Thoracic aorta (tissue), 2 donors: ENCODE data around the gene BCL7B. TPM values are rescaled to one million over a fixed set of nuclear protein-coding genes. Genes with fewer than 3 reads are reported as not detected.

Source experiments
- ATAC-seq: fragments of 150-250 bp; one replicate; pipeline ENCODE4 v1.8.0; 2017; ENCODE audit warnings: low read depth; ENCODE audit not compliant: insufficient number of reproducible peaks, low FRiP score
- DNase-seq: peaks from one replicate; pipeline ENCODE4 v3.0.0-alpha.2; 2020; ENCODE audit warnings: low spot score
- H3K27ac ChIP-seq, 2 donors: fragments of 200-600 bp; sonication (generic); 1 replicate in 1 of 2; 2 replicates in 1 of 2; pipeline ENCODE4 v1.5.1; 2016; ENCODE audit warnings: mild to moderate bottlenecking in 2 of 2, moderate library complexity in 2 of 2
- H3K27me3 ChIP-seq: fragments of 200-600 bp; sonication (generic); replicated peaks from 2 replicates; pipeline ENCODE4 v1.6.0; 2016; ENCODE audit warnings: mild to moderate bottlenecking; ENCODE audit not compliant: insufficient read depth
- H3K36me3 ChIP-seq: fragments of 200-600 bp; sonication (generic); one replicate; pipeline ENCODE4 v1.5.1; 2016
- H3K4me1 ChIP-seq, 2 donors: fragments of 200-600 bp; sonication (generic); 1 replicate in 1 of 2; 2 replicates in 1 of 2; pipeline versions ENCODE4 v1.5.1 to v1.6.0; 2016; ENCODE audit warnings: low read depth in 2 of 2, mild to moderate bottlenecking in 1 of 2; ENCODE audit not compliant: control insufficient read depth in 1 of 2
- H3K4me3 ChIP-seq: fragments of 200-600 bp; sonication (generic); 2 replicates; pipeline ENCODE4 v1.5.1; 2016; ENCODE audit warnings: mild to moderate bottlenecking
- H3K9me3 ChIP-seq: fragments of 200-600 bp; sonication (generic); 2 replicates; pipeline ENCODE4 v1.5.1; 2016
- total RNA-seq, 2 donors: library from RNA; depleted of rRNA; stranded (reverse); fragments of >200 nt; gene quantifications; one replicate each; pipeline versions ENCODE4 v1.1.0 to v1.2.3, GENCODE V29; 2016
- TF ChIP-seq, protein P1 (sequence below): fragments of 200-600 bp; sonication (generic); IDR thresholded peaks from one replicate; pipeline ENCODE4 v1.5.1; 2019; ENCODE audit warnings: antibody characterized with exemption

The BCL7B gene
- total RNA-seq, 2 donors from 2014 or later = 99.8 to 129 TPM

DNA sequence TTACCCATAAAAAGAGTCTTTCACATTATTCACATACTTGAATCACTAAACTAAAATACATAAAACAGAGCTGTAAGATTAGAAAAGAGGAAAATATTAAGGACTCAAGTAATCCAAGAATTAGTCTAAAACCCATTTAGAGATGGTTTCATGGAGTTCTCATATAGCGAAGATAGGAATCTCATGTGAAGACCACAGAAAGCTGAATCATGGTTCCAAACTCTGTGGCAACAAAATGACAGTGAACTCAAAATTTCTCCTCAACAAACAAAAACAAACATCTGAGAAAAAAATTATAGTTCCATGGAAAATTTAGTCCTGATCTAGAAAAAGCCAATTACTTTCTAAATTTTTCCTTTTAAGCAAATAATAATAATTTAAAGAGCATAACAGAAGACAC, 70.0 kb downstream of the BCL7B start:
- H3K36me3 ChIP-seq = peaks cover 28% of the 10 kb centered on the region
- no peak for ATAC-seq
- no peaks in the 10 kb centered on the region for H3K9me3 ChIP-seq

More for the DNA sequence above, 70.0 kb downstream of the BCL7B start:
- no peaks in the 10 kb centered on the region for H3K4me1 ChIP-seq
- TF ChIP-seq, protein P1, sequence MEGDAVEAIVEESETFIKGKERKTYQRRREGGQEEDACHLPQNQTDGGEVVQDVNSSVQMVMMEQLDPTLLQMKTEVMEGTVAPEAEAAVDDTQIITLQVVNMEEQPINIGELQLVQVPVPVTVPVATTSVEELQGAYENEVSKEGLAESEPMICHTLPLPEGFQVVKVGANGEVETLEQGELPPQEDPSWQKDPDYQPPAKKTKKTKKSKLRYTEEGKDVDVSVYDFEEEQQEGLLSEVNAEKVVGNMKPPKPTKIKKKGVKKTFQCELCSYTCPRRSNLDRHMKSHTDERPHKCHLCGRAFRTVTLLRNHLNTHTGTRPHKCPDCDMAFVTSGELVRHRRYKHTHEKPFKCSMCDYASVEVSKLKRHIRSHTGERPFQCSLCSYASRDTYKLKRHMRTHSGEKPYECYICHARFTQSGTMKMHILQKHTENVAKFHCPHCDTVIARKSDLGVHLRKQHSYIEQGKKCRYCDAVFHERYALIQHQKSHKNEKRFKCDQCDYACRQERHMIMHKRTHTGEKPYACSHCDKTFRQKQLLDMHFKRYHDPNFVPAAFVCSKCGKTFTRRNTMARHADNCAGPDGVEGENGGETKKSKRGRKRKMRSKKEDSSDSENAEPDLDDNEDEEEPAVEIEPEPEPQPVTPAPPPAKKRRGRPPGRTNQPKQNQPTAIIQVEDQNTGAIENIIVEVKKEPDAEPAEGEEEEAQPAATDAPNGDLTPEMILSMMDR = no peak
- H3K27ac ChIP-seq = no peak overlapping the region
- H3K4me3 ChIP-seq = no peak overlapping the region
- no peaks in the 10 kb centered on the region for H3K27me3 ChIP-seq
- no peak for DNase-seq

Other genes with a start within 250 kb of the BCL7B start
- 10 to 100 TPM; 18.4 to 23.3 TPM for gene NSUN5, start 248.9 kb downstream of the BCL7B start, total RNA-seq
- 1 to 10 TPM in 1 of 2 donors, not detected in 1; 1.5 TPM for gene TRIM50, start 229.6 kb downstream of the BCL7B start, total RNA-seq
- not detected for gene FKBP6, start 229.5 kb downstream of the BCL7B start, total RNA-seq
- under 1 TPM in 1 of 2 donors, not detected in 1; 0.41 TPM for gene FZD9, start 123.9 kb downstream of the BCL7B start, total RNA-seq
- 10 to 100 TPM; 43.9 to 65.3 TPM for gene BAZ1B, start 35.4 kb downstream of the BCL7B start, total RNA-seq
- gene TBL2, start 20.9 kb upstream of the BCL7B start, total RNA-seq = 10 to 100 TPM; 17.1 to 31.7 TPM
- 10 to 100 TPM in 1 of 2 donors, 1 to 10 TPM in 1; 6.4 to 36.4 TPM for gene MLXIPL, start 66.8 kb upstream of the BCL7B start, total RNA-seq
- 1 to 10 TPM in 1 of 2 donors, under 1 TPM in 1; 0.92 to 1.2 TPM for gene VPS37D, start 110.1 kb upstream of the BCL7B start, total RNA-seq
- gene DNAJC30, start 125.8 kb upstream of the BCL7B start, total RNA-seq = 1 to 10 TPM; 3.9 to 7.8 TPM
- 10 to 100 TPM; 36.9 to 51.0 TPM for gene BUD23, start 125.9 kb upstream of the BCL7B start, total RNA-seq
- 10 to 100 TPM; 10.3 to 16.8 TPM for gene STX1A, start 162.0 kb upstream of the BCL7B start, total RNA-seq
- gene ABHD11, start 181.1 kb upstream of the BCL7B start, total RNA-seq = 10 to 100 TPM in 1 of 2 donors, 1 to 10 TPM in 1; 2.5 to 16.9 TPM
- gene CLDN3, start 212.6 kb upstream of the BCL7B start, total RNA-seq = not detected